ENCODE measurements around the gene TP53BP2.

DNA sequence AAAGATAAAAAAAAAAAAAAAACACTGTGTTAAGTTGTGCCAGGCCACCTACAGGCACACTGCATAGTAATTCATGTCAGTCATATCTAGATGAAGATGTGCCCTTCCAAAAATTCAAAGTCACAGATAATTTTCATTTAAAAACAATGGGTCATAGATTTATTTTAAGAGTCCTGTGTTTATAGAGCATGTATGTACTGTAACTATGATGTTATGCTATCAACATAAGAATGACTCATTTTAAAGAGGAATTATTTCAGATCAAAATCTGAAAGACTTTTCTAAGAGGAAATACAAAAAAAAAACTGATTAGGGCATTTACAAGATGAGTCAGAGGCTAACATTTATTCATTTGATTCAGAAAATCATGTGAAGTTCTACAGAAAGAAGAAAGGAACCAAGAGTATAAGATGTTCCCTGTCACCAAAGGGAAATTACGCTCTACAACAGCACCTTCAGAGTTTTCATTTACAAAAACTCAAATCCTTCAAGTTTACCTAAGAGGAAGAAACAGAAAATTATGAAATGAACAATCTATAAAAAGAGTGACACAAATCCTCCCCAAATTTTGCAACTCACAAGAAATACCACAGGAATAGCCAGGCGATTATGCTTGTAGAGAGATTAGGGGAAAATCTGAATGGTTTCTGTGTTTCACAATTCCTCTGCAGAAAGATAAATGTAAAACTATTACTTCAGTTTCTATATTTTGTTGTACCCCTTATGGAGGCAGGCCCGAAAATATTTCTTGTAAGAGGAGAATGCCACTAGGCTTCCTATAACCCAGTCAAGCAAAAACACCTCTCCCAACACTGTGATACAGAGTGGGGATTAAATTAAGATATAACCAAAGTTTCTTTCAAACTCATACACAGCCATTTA, 13.8 kb downstream of the TP53BP2 start:
- TF ChIP-seq, protein P1, sequence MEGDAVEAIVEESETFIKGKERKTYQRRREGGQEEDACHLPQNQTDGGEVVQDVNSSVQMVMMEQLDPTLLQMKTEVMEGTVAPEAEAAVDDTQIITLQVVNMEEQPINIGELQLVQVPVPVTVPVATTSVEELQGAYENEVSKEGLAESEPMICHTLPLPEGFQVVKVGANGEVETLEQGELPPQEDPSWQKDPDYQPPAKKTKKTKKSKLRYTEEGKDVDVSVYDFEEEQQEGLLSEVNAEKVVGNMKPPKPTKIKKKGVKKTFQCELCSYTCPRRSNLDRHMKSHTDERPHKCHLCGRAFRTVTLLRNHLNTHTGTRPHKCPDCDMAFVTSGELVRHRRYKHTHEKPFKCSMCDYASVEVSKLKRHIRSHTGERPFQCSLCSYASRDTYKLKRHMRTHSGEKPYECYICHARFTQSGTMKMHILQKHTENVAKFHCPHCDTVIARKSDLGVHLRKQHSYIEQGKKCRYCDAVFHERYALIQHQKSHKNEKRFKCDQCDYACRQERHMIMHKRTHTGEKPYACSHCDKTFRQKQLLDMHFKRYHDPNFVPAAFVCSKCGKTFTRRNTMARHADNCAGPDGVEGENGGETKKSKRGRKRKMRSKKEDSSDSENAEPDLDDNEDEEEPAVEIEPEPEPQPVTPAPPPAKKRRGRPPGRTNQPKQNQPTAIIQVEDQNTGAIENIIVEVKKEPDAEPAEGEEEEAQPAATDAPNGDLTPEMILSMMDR (IDR thresholded peaks at IDR 0.05 in 8 of 11, conservative IDR thresholded peaks at IDR 0.05 in 3 of 11), result no peak
- no peak for TF ChIP-seq POLR2A (IDR thresholded peaks at IDR 0.05)
